Measurements from ENCODE around the gene CTNNBIP1.
"Not testable (repeated sequence)": the region's sequence is repeated elsewhere in the genome, so short reads cannot be mapped to it uniquely, and the experiment has no call there.

Gene CTNNBIP1

DNA sequence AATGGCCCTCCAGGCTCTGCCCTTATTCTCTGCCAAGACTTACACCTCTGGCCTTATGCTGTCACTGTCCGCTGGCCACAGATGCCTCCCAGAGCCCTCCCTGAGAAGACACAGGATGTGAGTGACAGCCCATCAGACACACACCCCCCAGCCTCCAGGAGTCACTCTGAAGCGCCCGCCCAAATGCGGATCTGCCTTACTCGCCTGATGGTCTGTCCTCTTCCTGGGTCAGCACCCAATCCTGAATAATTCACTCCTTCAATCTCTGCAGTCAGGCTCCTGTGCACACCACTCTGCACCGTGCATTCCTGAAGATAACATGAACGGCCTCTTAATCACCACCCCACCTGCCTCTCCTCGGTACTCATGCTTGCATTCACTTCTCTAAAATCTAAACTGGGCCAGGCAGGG lies 101.0 kb downstream of the CTNNBIP1 start:
- no peak for DNase-seq (ENCODE audit: low read depth in 2 of 2, low spot score in 1 of 2)

DNA sequence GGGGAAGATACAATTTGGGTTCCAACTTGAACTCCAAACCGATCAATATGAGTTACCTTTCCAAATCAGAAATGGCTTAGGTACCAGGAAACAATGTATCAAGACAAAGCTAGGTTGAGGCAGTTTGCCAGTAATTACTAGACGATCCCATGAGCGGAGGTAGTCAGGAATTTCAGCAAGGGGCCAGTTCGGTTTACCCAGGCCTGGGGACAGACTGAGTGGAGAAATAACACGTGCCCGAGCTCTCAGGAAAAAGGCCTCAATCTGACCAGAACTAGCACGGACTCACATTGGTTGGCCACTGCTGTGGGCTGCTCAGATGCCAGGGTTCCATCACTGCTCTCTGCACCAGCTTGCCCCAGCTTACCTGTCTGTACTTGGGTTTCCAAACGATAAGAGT lies 101.6 kb downstream of the CTNNBIP1 start:
- DNase-seq (ENCODE audit: low read depth in 2 of 2, low spot score in 1 of 2) = no peak

DNA sequence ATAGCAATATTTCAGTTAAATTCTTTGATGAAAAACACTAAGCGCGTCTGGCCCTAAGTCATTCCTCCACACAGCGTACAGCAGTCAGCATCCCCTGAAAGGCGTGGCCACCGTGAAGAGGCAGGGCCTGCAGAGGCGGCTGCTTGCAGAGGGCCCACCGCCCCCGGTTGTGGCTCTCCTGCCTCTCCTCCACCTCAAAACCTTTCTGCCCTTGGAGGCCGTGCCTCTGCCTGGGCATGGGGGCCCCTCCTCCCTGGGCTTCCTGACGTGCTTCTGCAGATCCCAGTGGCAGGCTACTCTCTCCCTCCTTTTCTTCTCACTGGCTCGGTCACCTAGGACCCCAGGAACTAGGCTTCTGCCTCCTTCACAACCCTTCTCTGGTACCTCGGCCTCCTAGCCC lies 102.5 kb downstream of the CTNNBIP1 start:
- no peak for DNase-seq (ENCODE audit: low read depth in 2 of 2, low spot score in 1 of 2)

DNA sequence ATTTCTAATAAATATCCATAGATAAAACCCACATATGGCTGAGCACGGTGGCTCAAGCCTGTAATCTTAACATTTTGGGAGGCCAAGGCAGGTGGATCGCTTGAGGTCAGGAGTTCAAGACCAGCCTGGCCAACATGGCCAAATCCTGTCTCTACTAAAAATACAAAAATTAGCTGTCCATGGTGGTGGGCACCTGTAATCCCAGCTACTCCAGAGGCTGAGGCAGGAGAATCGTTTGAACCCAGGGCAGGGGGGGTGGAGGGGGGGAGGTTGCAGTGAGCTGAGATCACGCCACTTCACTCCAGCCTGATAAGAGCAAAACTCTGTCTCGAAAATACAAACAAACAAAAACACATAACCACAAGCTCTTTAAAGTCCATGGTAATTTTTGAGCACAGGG lies 104.1 kb downstream of the CTNNBIP1 start:
- DNase-seq (ENCODE audit: low read depth in 2 of 2, low spot score in 1 of 2) = not testable (repeated sequence)

DNA sequence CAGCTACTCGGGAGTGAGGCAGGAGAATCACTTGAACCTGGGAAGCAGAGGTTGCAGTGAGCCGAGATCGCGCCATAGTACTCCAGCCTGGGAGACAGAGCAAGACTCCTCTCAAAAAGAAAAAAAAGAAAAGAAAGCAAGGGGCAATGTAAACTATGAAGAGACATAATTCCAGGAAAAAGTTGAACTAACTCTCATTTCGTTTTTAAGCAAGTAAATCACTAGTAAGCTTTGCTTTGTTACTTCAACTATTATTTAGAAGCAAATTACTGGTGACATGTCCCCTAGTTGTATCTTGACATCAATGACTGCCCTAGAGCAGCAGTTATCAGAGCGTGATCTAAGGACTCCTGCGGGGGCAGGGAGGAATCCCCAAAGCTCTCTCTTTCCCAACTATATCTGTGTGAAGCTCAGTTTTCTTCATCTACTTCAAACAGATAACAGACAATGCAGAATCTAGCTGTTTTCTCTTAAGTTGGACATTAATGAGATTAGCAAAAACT lies 105.0 kb downstream of the CTNNBIP1 start:
- DNase-seq (ENCODE audit: low read depth in 2 of 2, low spot score in 1 of 2) = no peak

DNA sequence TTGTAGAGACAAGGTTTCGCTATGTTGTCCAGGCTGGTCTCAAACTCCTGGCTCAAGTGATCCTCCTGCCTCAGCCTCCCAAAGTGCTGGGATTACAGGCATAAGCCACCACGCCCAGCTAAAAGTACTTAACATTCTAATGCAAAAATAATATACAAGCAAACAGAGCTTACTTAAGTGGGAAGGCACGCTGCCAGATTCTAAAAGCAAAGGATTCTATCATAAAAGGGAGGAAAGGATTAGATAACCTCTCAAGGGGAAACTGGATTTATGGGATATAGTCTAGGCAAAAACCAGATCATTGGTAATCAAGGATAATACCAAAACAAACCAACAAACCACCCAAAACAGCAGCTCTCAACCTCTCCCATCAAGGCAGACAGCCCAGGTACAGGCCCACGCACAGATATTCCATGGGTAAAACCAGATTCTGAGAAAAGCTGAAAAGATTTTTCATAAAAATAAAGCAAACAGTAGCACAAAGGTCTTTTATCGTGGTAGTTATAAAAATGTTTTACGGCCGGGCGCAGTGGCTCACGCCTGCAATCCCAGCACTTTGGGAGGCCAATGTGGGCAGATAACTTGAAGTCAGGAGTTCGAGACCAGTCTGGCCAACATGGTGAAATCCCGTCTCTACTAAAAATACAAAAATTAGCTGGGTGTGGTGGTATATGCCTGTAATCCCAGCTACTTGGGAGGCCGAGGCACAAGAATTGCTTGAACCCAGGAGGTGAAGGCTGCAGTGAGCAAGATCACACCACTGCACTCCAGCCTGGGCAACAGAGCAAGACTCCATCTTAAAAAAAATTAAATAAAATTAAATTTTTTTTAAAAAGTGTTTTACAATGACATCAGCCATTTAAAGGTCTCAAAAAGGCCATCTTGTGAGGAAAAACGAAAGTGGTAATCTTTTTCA lies 106.8 kb downstream of the CTNNBIP1 start:
- DNase-seq (ENCODE audit: low read depth in 2 of 2, low spot score in 1 of 2) = not testable (repeated sequence)

DNA sequence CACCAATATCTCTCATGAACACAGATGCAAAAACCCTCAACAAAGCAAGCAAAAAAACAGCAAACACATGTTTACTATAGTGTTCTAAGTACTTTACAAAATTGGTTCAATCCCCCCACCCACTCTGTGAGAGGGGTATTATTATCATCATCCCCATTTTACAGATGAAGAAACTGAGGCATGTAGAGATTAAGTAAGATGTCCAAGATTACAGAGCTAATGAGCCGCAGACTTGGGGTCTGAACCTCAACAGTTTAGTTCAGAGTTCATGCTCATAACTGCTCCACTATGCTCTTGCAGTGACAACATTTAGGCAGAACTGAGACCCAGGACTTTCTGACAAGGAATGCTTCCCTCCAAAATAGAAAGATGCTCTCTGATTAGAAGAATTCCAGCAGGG lies 108.2 kb downstream of the CTNNBIP1 start:
- DNase-seq (ENCODE audit: low read depth in 2 of 2, low spot score in 1 of 2) = no peak

Data from stimulated activated CD8-positive, alpha-beta memory T cell treated with anti-CD3 and anti-CD28 coated beads, Interleukin-4, amount 100 ng/mL, for 1 hour (primary cell).